ENCODE measurements around the gene ELK4.

ELK4 gene

GRCh38 chr1:205595435-205595834 lies 36.4 kb downstream of the ELK4 start:
- Histone ChIP-seq H3K27me3 (ENCODE audit: insufficient read depth, poor library complexity, severe bottlenecking) (no peaks in the 10 kb centered on the region), H3K4me1 (ENCODE audit: insufficient read depth, poor library complexity, severe bottlenecking) (peaks cover 7% of the 10 kb centered on the region), H3K4me3 (ENCODE audit: severe bottlenecking) (no peak overlapping the region), H3K36me3 (ENCODE audit: low read depth) (no peaks in the 10 kb centered on the region), H3K27ac (ENCODE audit: poor library complexity, severe bottlenecking) (no peak overlapping the region), H3K9me3 (ENCODE audit: severe bottlenecking) (no peaks in the 10 kb centered on the region)
- no peak for TF ChIP-seq CTCF (IDR thresholded peaks at IDR 0.05; ENCODE audit: poor library complexity, severe bottlenecking)
- DNase-seq (ENCODE audit: low spot score) = no peak
- no peak for ATAC-seq (ENCODE audit: low read depth)

- no peak for TF ChIP-seq CTCF (IDR thresholded peaks at IDR 0.05; ENCODE audit: poor library complexity, severe bottlenecking)
- Histone ChIP-seq H3K36me3 (ENCODE audit: low read depth) (no peaks in the 10 kb centered on the region), H3K27me3 (ENCODE audit: insufficient read depth, poor library complexity, severe bottlenecking) (no peaks in the 10 kb centered on the region), H3K27ac (ENCODE audit: poor library complexity, severe bottlenecking) (no peak overlapping the region), H3K4me3 (ENCODE audit: severe bottlenecking) (no peak overlapping the region), H3K4me1 (ENCODE audit: insufficient read depth, poor library complexity, severe bottlenecking) (peaks cover 3% of the 10 kb centered on the region), H3K9me3 (ENCODE audit: severe bottlenecking) (no peaks in the 10 kb centered on the region)
- ATAC-seq (ENCODE audit: low read depth) (no peak), DNase-seq (ENCODE audit: low spot score) (no peak)
These were observed 37.0 kb downstream of the ELK4 start for GRCh38 chr1:205594846-205595245.

GRCh38 chr1:205593967-205594366 lies 37.8 kb downstream of the ELK4 start:
- DNase-seq (ENCODE audit: low spot score) = no peak
- no peak for TF ChIP-seq CTCF (IDR thresholded peaks at IDR 0.05; ENCODE audit: poor library complexity, severe bottlenecking)
- no peaks in the 10 kb centered on the region for H3K9me3 ChIP-seq (ENCODE audit: severe bottlenecking)
- H3K4me3 ChIP-seq (ENCODE audit: severe bottlenecking) = no peak overlapping the region
- H3K36me3 ChIP-seq (ENCODE audit: low read depth) = no peaks in the 10 kb centered on the region
- no peak for ATAC-seq (ENCODE audit: low read depth)
- no peaks in the 10 kb centered on the region for H3K27me3 ChIP-seq (ENCODE audit: insufficient read depth, poor library complexity, severe bottlenecking)
- peaks cover 3% of the 10 kb centered on the region for H3K4me1 ChIP-seq (ENCODE audit: insufficient read depth, poor library complexity, severe bottlenecking)
- H3K27ac ChIP-seq (ENCODE audit: poor library complexity, severe bottlenecking) = no peak overlapping the region

- H3K4me1 ChIP-seq (ENCODE audit: insufficient read depth, poor library complexity, severe bottlenecking) = peaks cover 3% of the 10 kb centered on the region
- H3K4me3 ChIP-seq (ENCODE audit: severe bottlenecking) = no peak overlapping the region
These were observed 38.3 kb downstream of the ELK4 start for GRCh38 chr1:205593532-205593931.

More at GRCh38 chr1:205593532-205593931, 38.3 kb downstream of the ELK4 start:
- Histone ChIP-seq H3K27me3 (ENCODE audit: insufficient read depth, poor library complexity, severe bottlenecking) (no peaks in the 10 kb centered on the region), H3K27ac (ENCODE audit: poor library complexity, severe bottlenecking) (no peak overlapping the region), H3K36me3 (ENCODE audit: low read depth) (no peaks in the 10 kb centered on the region), H3K9me3 (ENCODE audit: severe bottlenecking) (no peaks in the 10 kb centered on the region)
- no peak for DNase-seq (ENCODE audit: low spot score)
- TF ChIP-seq CTCF (IDR thresholded peaks at IDR 0.05; ENCODE audit: poor library complexity, severe bottlenecking) = no peak
- ATAC-seq (ENCODE audit: low read depth) = no peak

Measured in RWPE2 (cell line).